ENCODE results near the gene KRTAP4-16.
"Not testable (repeated sequence)": the region's sequence is repeated elsewhere in the genome, so short reads cannot be mapped to it uniquely, and the experiment has no call there.

- TF ChIP-seq CTCF, POLR2AphosphoS5, POLR2A (IDR thresholded peaks at IDR 0.05): not testable (repeated sequence)
Measured at GRCh38 chr17:41105347-41105746, 3.3 kb upstream of the KRTAP4-16 start, which contains the start of gene KRTAP4-9.
